Stomach (tissue), 4 donors: ENCODE data around the gene BCL2L1.

Experiments used
- EP300 ChIP-seq: sonication (generic); formaldehyde crosslinking; IDR thresholded peaks from one replicate; pipeline ENCODE4 v1.6.1; 2017; ENCODE audit warnings: antibody characterized with exemption
- POLR2A ChIP-seq, 4 donors: fragments of 450-650 bp; IDR thresholded peaks; one replicate each; pipeline ENCODE4 v1.6.1; 2016; ENCODE audit warnings: antibody characterized with exemption in 4 of 4, control low read depth in 2 of 4, mild to moderate bottlenecking in 1 of 4, moderate library complexity in 1 of 4
- POLR2AphosphoS5 ChIP-seq, 3 donors: sonication (generic); formaldehyde crosslinking; IDR thresholded peaks; one replicate each; pipeline ENCODE4 v1.6.1; 2016; ENCODE audit warnings: antibody characterized with exemption in 3 of 3
- TF ChIP-seq, protein P1 (sequence below), 7 experiments: fragments of 450-650 bp in 4 of 7; fragments of 200-600 bp in 3 of 7; sonication (generic) in 3 of 7; IDR thresholded peaks; one replicate each; pipeline ENCODE4 v1.5.1; 2016 to 2019; ENCODE audit warnings: antibody characterized with exemption in 7 of 7, control low read depth in 2 of 7, mild to moderate bottlenecking in 1 of 7

DNA sequence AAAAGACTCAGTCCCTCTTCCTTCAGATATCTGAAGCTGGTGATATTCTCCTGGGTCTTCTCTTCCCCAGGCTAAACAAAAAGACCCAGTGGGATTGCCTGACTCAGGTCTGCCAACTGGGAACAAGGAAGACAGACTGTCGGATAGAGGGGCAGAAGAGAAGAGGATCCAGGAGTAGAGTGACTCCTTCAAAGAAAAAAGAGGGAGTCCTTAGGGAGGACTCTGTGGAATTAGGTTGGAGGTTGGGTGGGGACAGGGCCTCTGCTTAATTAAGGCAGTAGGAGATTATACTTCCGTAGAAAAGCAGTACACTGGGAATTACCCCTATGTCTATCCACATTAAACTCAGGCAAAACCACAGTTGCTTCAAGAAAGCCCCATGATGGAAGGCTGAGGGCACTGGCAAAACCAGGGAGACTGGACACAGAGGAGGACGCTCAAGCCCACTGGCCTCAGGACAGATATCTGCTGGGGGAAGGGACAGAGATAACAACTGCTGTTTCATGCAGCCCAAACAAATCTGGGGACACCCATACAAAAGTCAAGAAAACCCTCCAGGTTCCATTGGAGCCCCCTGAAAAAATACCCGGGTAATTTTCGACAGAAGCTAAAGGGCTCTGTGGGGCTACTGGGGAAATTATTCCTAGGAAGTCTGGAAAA, 5.7 kb downstream of the BCL2L1 start:
- TF ChIP-seq POLR2A (IDR thresholded peaks at IDR 0.05) (no peak), EP300 (no peak), POLR2AphosphoS5 (IDR thresholded peaks at IDR 0.05) (no peak)
- TF ChIP-seq, protein P1, sequence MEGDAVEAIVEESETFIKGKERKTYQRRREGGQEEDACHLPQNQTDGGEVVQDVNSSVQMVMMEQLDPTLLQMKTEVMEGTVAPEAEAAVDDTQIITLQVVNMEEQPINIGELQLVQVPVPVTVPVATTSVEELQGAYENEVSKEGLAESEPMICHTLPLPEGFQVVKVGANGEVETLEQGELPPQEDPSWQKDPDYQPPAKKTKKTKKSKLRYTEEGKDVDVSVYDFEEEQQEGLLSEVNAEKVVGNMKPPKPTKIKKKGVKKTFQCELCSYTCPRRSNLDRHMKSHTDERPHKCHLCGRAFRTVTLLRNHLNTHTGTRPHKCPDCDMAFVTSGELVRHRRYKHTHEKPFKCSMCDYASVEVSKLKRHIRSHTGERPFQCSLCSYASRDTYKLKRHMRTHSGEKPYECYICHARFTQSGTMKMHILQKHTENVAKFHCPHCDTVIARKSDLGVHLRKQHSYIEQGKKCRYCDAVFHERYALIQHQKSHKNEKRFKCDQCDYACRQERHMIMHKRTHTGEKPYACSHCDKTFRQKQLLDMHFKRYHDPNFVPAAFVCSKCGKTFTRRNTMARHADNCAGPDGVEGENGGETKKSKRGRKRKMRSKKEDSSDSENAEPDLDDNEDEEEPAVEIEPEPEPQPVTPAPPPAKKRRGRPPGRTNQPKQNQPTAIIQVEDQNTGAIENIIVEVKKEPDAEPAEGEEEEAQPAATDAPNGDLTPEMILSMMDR (IDR thresholded peaks at IDR 0.05): no peak
